OCI-LY1 (cell line): ENCODE data around the gene MRAS.

Experiments
- H2AFZ ChIP-seq: fragments of 200-600 bp; sonication (generic), shearing (Covaris generic); 2 replicates; pipeline ENCODE4 v1.6.0; 2014; ENCODE audit warnings: antibody characterized with exemption, mild to moderate bottlenecking, low read length
- H3F3A ChIP-seq: fragments of 200-600 bp; sonication (generic), shearing (Covaris generic); 2 replicates; pipeline ENCODE4 v1.6.0; 2014; ENCODE audit warnings: mild to moderate bottlenecking, antibody characterized with exemption, low read length, moderate library complexity; ENCODE audit not compliant: insufficient read depth
- H3K27ac ChIP-seq: fragments of 200-600 bp; sonication (generic); 2 replicates; pipeline ENCODE4 v1.5.1; 2014; ENCODE audit warnings: low read length, mixed run types, mild to moderate bottlenecking, low read depth; ENCODE audit not compliant: poor library complexity, severe bottlenecking
- H3K27me3 ChIP-seq: fragments of 200-600 bp; sonication (generic); 2 replicates; pipeline ENCODE4 v1.6.0; 2014; ENCODE audit warnings: antibody characterized with exemption, mild to moderate bottlenecking, low read length, moderate library complexity; ENCODE audit not compliant: insufficient read depth
- H3K36me3 ChIP-seq: fragments of 200-600 bp; sonication (generic); 2 replicates; pipeline ENCODE4 v1.6.1; 2014; ENCODE audit warnings: mild to moderate bottlenecking, antibody characterized with exemption, low read length, moderate library complexity, mixed read lengths; ENCODE audit not compliant: insufficient read depth
- H3K4me1 ChIP-seq: fragments of 200-600 bp; sonication (generic); 2 replicates; pipeline ENCODE4 v1.5.1; 2014; ENCODE audit warnings: mild to moderate bottlenecking, low read length, moderate library complexity; ENCODE audit not compliant: insufficient read depth, severe bottlenecking
- H3K4me2 ChIP-seq: fragments of 200-600 bp; sonication (generic), shearing (Covaris generic); 2 replicates; pipeline ENCODE4 v1.6.1; 2014; ENCODE audit warnings: low read length
- H3K4me3 ChIP-seq: fragments of 200-600 bp; sonication (generic); 2 replicates; pipeline ENCODE4 v1.5.1; 2014; ENCODE audit warnings: low read length, low read depth, mild to moderate bottlenecking, mixed read lengths; ENCODE audit not compliant: poor library complexity, severe bottlenecking
- H3K79me2 ChIP-seq: fragments of 200-600 bp; shearing (Covaris generic); 2 replicates; pipeline ENCODE4 v1.6.1; 2016; ENCODE audit warnings: mixed run types, low read length, mixed read lengths; ENCODE audit not compliant: insufficient read depth
- H3K9ac ChIP-seq: fragments of 200-600 bp; sonication (generic), shearing (Covaris generic); 2 replicates; pipeline ENCODE4 v1.6.1; 2014; ENCODE audit warnings: mild to moderate bottlenecking, low read length, mixed read lengths
- H3K9me2 ChIP-seq: fragments of 200-600 bp; sonication (generic), shearing (Covaris generic); 2 replicates; pipeline ENCODE4 v1.6.1; 2014; ENCODE audit warnings: low read depth, mild to moderate bottlenecking, low read length, mixed read lengths
- H3K9me3 ChIP-seq: fragments of 200-600 bp; shearing (Covaris generic); 2 replicates; pipeline ENCODE4 v1.6.1; 2014; ENCODE audit warnings: low read length, mixed read lengths
- H4K20me1 ChIP-seq: fragments of 200-600 bp; sonication (generic), shearing (Covaris generic); 2 replicates; pipeline ENCODE4 v1.6.0; 2016; ENCODE audit warnings: mild to moderate bottlenecking, low read length; ENCODE audit not compliant: insufficient read depth
- CTCF ChIP-seq: fragments of 200-600 bp; sonication (generic), shearing (Covaris generic); IDR thresholded peaks from 2 replicates; pipeline ENCODE4 v1.5.1; 2017; ENCODE audit warnings: mild to moderate bottlenecking, antibody characterized with exemption, low read length, moderate library complexity, mixed read lengths
- EZH2 ChIP-seq: fragments of 200-600 bp; sonication (generic), shearing (Covaris generic); IDR thresholded peaks from 2 replicates; pipeline ENCODE4 v1.8.0; 2017; ENCODE audit warnings: borderline replicate concordance, mixed run types, mild to moderate bottlenecking, antibody characterized with exemption, low read length, moderate library complexity, mixed read lengths

The MRAS gene

DNA sequence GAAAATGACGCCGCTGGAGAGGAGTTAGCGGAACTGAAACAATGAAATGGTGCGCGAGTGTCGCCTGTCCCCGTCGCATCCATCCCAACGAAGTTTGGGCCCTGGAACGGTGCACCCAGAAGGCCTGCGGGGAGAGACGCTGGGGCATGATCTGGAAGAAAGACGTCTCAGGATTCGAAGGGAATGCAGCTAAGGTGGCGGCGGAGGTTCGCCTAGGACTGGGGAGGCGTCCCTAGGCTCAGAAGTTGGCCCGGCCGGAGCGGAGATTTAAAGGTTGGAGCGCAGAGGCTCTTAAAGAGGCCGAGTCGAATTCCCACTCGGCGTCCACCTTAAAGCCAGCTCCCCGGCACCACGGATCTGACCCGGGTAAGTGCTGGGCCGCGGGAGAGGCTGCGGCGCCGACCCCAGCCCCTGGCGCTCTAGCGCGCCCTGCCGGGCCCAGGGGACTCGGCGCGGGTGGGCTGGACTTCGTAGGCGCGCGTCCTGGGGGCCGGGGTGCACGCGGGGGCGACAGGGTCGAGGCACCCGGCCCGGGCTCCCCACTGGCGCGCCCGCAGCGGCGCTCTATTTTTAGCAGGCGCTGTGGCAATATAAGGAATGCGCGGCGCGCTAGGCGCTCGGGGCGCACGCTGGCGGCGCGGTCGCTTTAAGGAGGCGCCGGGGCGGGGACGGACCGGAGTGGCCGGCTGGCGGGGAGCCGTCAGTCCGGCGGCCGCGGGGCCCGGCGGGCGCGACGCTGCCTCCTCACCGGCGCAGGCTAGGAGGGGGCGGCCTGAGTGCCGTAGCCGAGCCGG is at the start of gene MRAS:
MRAS (plus strand) TSS at position 620 of the 794 bp plus-strand sequence. CDS start 24,305 bp downstream, outside the sequence.
- Histone ChIP-seq H3K9me2 (no peaks in the 10 kb centered on the region), H3K27ac (no peak within 1 kb of the TSS), H3K4me2 (no peak within 1 kb of the TSS), H3K9ac (no peak within 1 kb of the TSS), H3K4me1 (no peaks in the 10 kb centered on the region), H3K36me3 (no peaks in the 10 kb centered on the region), H3F3A (no peaks in the 10 kb centered on the region), H3K4me3 (no peak within 1 kb of the TSS), H3K9me3 (no peaks in the 10 kb centered on the region), H3K27me3 (no peaks in the 10 kb centered on the region; the same call in 1 of the 2 replicates), H3K79me2 (no peaks in the 10 kb centered on the region), H2AFZ (no peak within 1 kb of the TSS), H4K20me1 (no peaks in the 10 kb centered on the region)
- no peak for TF ChIP-seq CTCF
- TF ChIP-seq EZH2: no peak

- no peaks in the 10 kb centered on the region for H3K79me2 ChIP-seq
- H3K9me3 ChIP-seq: no peaks in the 10 kb centered on the region
- no peak overlapping the region for H3K4me3 ChIP-seq
- no peak overlapping the region for H3K9ac ChIP-seq
- peaks cover 27% of the 10 kb centered on the region for H3K36me3 ChIP-seq
- H3K27me3 ChIP-seq: no peaks in the 10 kb centered on the region
- H3K9me2 ChIP-seq: no peaks in the 10 kb centered on the region
- no peak overlapping the region for H2AFZ ChIP-seq
- H3K4me2 ChIP-seq: no peak overlapping the region
- no peak for TF ChIP-seq CTCF
- no peak for TF ChIP-seq EZH2
- H4K20me1 ChIP-seq: no peaks in the 10 kb centered on the region
- no peaks in the 10 kb centered on the region for H3K4me1 ChIP-seq
- no peak overlapping the region for H3K27ac ChIP-seq
- H3F3A ChIP-seq: no peaks in the 10 kb centered on the region
Measured at GRCh38 chr3:138300647-138301046, 47.7 kb upstream of the MRAS start.

- Histone ChIP-seq H3K36me3 (peaks cover 5% of the 10 kb centered on the region; the same call in 1 of the 2 replicates), H3K27me3 (no peaks in the 10 kb centered on the region), H3K9me3 (peaks cover 4% of the 10 kb centered on the region), H3K9ac (no peak overlapping the region), H3K79me2 (no peaks in the 10 kb centered on the region), H4K20me1 (no peaks in the 10 kb centered on the region), H3F3A (no peaks in the 10 kb centered on the region), H3K9me2 (no peaks in the 10 kb centered on the region), H2AFZ (no peak overlapping the region), H3K4me2 (no peak overlapping the region), H3K4me3 (no peak overlapping the region), H3K27ac (no peak overlapping the region), H3K4me1 (no peaks in the 10 kb centered on the region)
- TF ChIP-seq CTCF (no peak), EZH2 (no peak)
Measured at GRCh38 chr3:138303474-138303873, 44.9 kb upstream of the MRAS start.
